Nephron progenitor cell (in vitro differentiated cells): ENCODE results near the gene KPNA4.
A peak's percentile ranks its signal among the peaks of the same experiment; 100 is the strongest.

ENCODE experiments used
- DNase-seq: peaks from one replicate; pipeline ENCODE4 v3.0.0; 2021
- H3K27ac Mint-ChIP-seq: 2 replicates; pipeline ENCODE4 v1.8.0; 2021; ENCODE audit warnings: mild to moderate bottlenecking, moderate library complexity, mixed read lengths
- H3K27me3 Mint-ChIP-seq: 2 replicates; pipeline ENCODE4 v1.8.0; 2021; ENCODE audit warnings: mild to moderate bottlenecking, low read depth, mixed read lengths; ENCODE audit not compliant: poor library complexity
- H3K36me3 Mint-ChIP-seq: 2 replicates; pipeline ENCODE4 v1.8.0; 2021; ENCODE audit warnings: low read depth, mixed read lengths
- H3K4me1 Mint-ChIP-seq: 2 replicates; pipeline ENCODE4 v1.8.0; 2021; ENCODE audit warnings: mixed read lengths
- H3K4me3 Mint-ChIP-seq: 2 replicates; pipeline ENCODE4 v1.8.0; 2021; ENCODE audit warnings: mild to moderate bottlenecking, moderate library complexity, mixed read lengths
- H3K9me3 Mint-ChIP-seq: 2 replicates; pipeline ENCODE4 v1.8.0; 2021; ENCODE audit warnings: mild to moderate bottlenecking, moderate library complexity, mixed read lengths
- CTCF ChIP-seq: fragments of 200-600 bp; sonication (generic); IDR thresholded peaks from 2 replicates; pipeline ENCODE4 v1.5.0; 2021; ENCODE audit warnings: antibody characterized with exemption

Gene KPNA4

GRCh38 chr3:160501325-160501724, 64.0 kb downstream of the KPNA4 start:
- no peak for TF ChIP-seq CTCF
- DNase-seq, result no peak
- Mint-ChIP-seq H3K4me1 (no peaks in the 10 kb centered on the region), H3K4me3 (no peak overlapping the region), H3K27ac (peak overlapping the region; percentile 40), H3K36me3 (peaks cover 51% of the 10 kb centered on the region), H3K9me3 (no peaks in the 10 kb centered on the region), H3K27me3 (peaks cover 3% of the 10 kb centered on the region)

DNA sequence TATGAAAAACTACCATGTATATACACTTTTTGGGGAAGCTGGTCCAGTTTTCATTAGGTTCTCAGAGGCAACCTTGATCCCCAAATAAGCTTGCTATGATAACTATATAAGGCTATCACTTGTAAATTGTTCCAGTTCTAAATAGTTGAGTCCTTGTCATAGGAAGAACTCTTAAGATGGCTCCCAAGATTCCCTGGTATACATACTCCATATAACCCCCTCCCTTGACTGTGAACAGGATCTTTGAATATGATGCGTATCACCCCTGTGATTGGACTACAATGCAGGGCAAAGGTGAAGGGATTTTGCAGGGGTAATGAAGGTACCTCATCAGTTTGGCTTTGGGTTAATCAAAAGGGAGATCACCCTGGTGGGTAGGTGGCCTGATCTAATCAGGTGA, 67.2 kb downstream of the KPNA4 start:
- DNase-seq, result no peak
- Mint-ChIP-seq H3K27ac (no peak overlapping the region), H3K4me3 (no peak overlapping the region), H3K9me3 (no peaks in the 10 kb centered on the region), H3K27me3 (peaks cover 3% of the 10 kb centered on the region), H3K36me3 (peaks cover 43% of the 10 kb centered on the region), H3K4me1 (no peaks in the 10 kb centered on the region)
- TF ChIP-seq CTCF, result no peak

DNA sequence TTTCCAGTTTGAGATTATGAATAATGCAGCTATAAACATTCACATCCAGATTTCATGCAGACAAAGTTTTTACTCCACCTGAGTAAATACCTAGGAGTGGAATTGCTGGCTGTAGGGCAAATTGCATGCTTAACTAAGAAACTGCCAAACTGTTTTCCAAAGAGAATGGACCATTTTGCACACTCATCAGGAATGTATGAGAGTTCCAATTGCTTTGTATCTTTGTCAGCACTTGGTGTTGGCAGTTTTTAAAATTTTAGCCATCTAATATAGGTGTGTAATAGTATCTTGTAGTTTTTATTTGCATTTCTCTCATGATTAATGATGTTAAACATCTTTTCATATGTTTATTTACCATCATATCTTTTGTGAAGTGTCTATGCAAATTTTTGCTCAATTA, 75.2 kb downstream of the KPNA4 start:
- peaks cover 8% of the 10 kb centered on the region for H3K4me1 Mint-ChIP-seq
- no peak overlapping the region for H3K27ac Mint-ChIP-seq
- no peaks in the 10 kb centered on the region for H3K9me3 Mint-ChIP-seq
- DNase-seq, result no peak
- H3K27me3 Mint-ChIP-seq, result no peaks in the 10 kb centered on the region
- TF ChIP-seq CTCF, result no peak
- peaks cover 5% of the 10 kb centered on the region for H3K36me3 Mint-ChIP-seq
- H3K4me3 Mint-ChIP-seq, result no peak overlapping the region

DNA sequence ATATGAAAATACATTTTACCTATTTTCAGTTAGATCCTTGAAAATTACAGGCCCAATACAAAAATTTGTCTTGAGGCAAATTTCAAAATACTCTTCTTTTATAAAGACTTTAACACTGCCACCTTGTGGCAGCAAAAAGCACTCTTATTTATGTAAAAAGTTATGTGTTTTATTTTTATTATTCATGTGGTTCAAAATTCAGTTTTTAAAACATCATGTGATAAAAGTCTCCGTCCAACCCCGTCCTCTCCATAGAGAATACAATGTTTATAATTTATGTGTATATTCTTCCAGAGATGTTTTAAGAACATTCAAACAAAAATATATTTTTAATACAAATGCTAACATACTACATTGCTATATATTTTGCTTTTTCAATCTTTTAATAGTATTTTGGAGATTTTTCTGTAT, 78.9 kb downstream of the KPNA4 start:
- Mint-ChIP-seq H3K9me3 (no peaks in the 10 kb centered on the region), H3K27me3 (no peaks in the 10 kb centered on the region), H3K4me1 (peaks cover 34% of the 10 kb centered on the region), H3K36me3 (no peaks in the 10 kb centered on the region), H3K27ac (no peak overlapping the region), H3K4me3 (no peak overlapping the region)
- DNase-seq, result no peak
- TF ChIP-seq CTCF, result peak; percentile 77

DNA sequence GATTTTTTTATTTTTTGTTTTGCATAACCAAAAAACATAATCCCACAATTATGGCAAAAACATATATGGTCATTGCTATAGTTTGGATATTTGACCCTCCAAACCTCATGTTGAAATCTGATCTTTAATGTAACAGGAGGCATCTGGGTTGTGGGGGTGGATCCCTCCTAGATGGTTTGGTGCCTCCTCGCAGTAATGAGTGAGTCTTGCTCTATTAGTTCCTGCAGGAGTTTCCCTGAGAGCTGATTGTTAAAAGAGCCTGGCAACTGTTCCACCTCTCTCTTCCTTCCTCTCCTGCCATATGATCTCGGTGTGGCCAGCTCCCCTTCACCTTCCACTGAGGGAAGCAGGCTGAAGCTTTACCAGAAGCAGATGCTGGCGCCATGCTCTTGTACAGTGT, 82.6 kb downstream of the KPNA4 start:
- H3K27ac Mint-ChIP-seq, result no peak overlapping the region
- no peak for DNase-seq

More for the DNA sequence above, 82.6 kb downstream of the KPNA4 start:
- Mint-ChIP-seq H3K4me3 (no peak overlapping the region), H3K4me1 (peaks cover 46% of the 10 kb centered on the region), H3K36me3 (no peaks in the 10 kb centered on the region), H3K9me3 (no peaks in the 10 kb centered on the region), H3K27me3 (peaks cover 5% of the 10 kb centered on the region)
- TF ChIP-seq CTCF, result no peak
